ENCODE measurements around the gene FBXW7. TPM values are rescaled to one million over a fixed set of nuclear protein-coding genes. Genes with fewer than 3 reads are reported as not detected.

The FBXW7 gene
- total RNA-seq, 4 donors from 2014 or later: 63.1 to 97.6 (median 70.7) TPM

DNA sequence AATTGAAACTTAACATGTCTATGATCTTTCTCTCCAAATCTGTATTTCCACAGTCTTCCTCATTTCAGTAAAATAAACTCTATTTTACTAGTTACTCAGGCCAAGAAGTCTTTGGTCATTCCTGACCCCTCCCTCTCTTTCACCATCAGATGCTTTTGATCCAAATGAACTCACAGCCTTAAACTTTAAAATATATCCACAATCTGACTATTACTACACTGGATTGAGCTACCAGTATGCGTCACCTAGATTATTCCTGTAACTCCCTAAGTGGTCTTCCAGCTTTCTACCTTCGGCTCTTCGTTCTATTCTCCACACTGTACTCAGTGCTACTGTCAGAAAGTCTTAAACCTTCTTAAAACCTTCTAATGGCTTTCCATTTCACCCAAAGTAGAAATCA, 195.1 kb downstream of the FBXW7 start:
- DNase-seq (ENCODE audit: extremely low spot score): no peak
- H3K27ac ChIP-seq (replicated peaks in 1 of 4): peak overlapping the region in 1 of 4 donors; percentile 27
- intact Hi-C loops (cut with DNase I): no loop called here
- no peaks in the 10 kb centered on the region for H3K9me3 ChIP-seq
- 92% methylated on average over 3 of the region's 3 CpGs for WGBS
- peaks cover 0 to 23% (median 0%) of the 10 kb centered on the region in 4 donors for H3K36me3 ChIP-seq
- no peak overlapping the region for H3K4me3 ChIP-seq
- no peaks in the 10 kb centered on the region for H3K27me3 ChIP-seq
- TF ChIP-seq POLR2A (IDR thresholded peaks at IDR 0.05; ENCODE audit: low read depth): no peak
- no peak for TF ChIP-seq POLR2AphosphoS5 (IDR thresholded peaks at IDR 0.05)
- no peak for TF ChIP-seq EP300 (IDR thresholded peaks at IDR 0.05)
- TF ChIP-seq, protein P1, sequence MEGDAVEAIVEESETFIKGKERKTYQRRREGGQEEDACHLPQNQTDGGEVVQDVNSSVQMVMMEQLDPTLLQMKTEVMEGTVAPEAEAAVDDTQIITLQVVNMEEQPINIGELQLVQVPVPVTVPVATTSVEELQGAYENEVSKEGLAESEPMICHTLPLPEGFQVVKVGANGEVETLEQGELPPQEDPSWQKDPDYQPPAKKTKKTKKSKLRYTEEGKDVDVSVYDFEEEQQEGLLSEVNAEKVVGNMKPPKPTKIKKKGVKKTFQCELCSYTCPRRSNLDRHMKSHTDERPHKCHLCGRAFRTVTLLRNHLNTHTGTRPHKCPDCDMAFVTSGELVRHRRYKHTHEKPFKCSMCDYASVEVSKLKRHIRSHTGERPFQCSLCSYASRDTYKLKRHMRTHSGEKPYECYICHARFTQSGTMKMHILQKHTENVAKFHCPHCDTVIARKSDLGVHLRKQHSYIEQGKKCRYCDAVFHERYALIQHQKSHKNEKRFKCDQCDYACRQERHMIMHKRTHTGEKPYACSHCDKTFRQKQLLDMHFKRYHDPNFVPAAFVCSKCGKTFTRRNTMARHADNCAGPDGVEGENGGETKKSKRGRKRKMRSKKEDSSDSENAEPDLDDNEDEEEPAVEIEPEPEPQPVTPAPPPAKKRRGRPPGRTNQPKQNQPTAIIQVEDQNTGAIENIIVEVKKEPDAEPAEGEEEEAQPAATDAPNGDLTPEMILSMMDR (IDR thresholded peaks at IDR 0.05): no peak
- H3K4me1 ChIP-seq: no peaks in the 10 kb centered on the region

DNA sequence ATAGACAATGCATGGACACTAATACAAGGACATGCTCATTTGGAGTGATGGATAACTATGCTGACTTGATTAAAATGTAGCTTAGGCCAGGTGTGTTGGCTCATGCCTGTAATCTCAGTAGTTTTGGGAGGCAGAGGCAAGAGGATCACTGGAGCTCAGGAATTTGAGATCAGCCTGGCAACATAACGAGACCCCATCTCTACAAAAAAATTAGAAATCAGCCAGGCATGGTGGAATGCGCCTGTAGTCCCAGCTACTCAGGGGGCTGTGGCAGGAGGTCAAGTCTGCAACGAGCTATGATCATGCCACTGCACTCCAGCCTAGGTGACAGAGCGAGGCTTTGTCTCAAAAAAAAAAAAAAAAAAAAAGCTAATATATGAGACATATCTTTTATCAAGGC, 196.3 kb downstream of the FBXW7 start:
- H3K4me3 ChIP-seq: no peak overlapping the region
- 99% methylated on average over 4 of the region's 4 CpGs for WGBS
- H3K27me3 ChIP-seq: no peaks in the 10 kb centered on the region
- H3K9me3 ChIP-seq: no peaks in the 10 kb centered on the region
- no peaks in the 10 kb centered on the region for H3K4me1 ChIP-seq
- DNase-seq (ENCODE audit: extremely low spot score): no peak
- peaks cover 0 to 16% (median 0%) of the 10 kb centered on the region in 4 donors for H3K36me3 ChIP-seq
- no peak overlapping the region for H3K27ac ChIP-seq (replicated peaks in 1 of 4)
- TF ChIP-seq POLR2A (IDR thresholded peaks at IDR 0.05; ENCODE audit: low read depth): no peak
- TF ChIP-seq, protein P1 (IDR thresholded peaks at IDR 0.05): no peak
- TF ChIP-seq EP300 (IDR thresholded peaks at IDR 0.05): no peak
- TF ChIP-seq POLR2AphosphoS5 (IDR thresholded peaks at IDR 0.05): no peak
- intact Hi-C loops (cut with DNase I): no loop called here

DNA sequence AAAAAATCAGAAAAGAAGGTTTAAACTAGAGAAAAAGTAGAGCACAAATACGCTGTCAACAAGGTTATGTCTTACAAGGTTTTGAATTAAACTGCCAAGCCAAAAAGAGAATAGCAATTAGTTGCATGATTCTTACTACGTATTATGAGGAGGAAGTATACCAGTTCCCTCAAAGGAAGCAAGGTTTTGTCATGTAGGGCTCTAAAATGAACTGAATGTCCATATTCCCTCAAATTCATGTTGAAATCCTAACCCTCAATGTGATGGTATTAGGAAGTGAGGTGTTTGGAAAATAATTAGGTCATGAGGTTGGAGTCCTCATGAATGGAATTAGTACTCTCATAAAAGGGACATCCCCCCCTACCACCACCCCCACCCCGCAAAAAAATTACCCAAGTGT, 201.0 kb downstream of the FBXW7 start:
- Histone ChIP-seq H3K4me3 (no peak overlapping the region), H3K27me3 (no peaks in the 10 kb centered on the region), H3K4me1 (no peaks in the 10 kb centered on the region), H3K27ac (replicated peaks in 1 of 4) (no peak overlapping the region), H3K36me3 (peaks cover 0 to 42% (median 9%) of the 10 kb centered on the region in 4 donors), H3K9me3 (no peaks in the 10 kb centered on the region)
- intact Hi-C loops (cut with DNase I): no loop called here
- DNase-seq (ENCODE audit: extremely low spot score): no peak
- 60% methylated on average over 3 of the region's 3 CpGs for WGBS
- TF ChIP-seq, protein P1 (IDR thresholded peaks at IDR 0.05): no peak
- TF ChIP-seq EP300 (IDR thresholded peaks at IDR 0.05): no peak
- no peak for TF ChIP-seq POLR2AphosphoS5 (IDR thresholded peaks at IDR 0.05)
- no peak for TF ChIP-seq POLR2A (IDR thresholded peaks at IDR 0.05; ENCODE audit: low read depth)

DNA sequence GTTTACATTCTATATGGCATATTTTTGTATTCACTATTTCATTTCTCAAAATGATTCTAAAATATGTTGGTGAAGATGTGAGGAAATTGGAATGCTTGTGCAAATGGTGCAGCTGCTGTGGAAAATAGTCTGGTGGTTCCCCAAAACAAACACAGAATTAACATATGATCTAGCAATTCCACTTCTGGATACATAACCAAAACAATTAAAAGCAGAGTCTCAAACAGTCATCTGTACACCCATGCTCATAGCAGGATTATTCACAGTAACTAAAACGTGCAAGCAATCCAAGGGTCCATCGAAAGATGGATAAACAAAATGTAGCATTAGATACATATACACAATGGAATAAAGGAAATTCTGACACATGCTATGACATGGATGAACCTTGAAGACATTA, 204.8 kb downstream of the FBXW7 start:
- intact Hi-C loops (cut with DNase I): no loop called here
- no peak overlapping the region for H3K27ac ChIP-seq (replicated peaks in 1 of 4)
- H3K36me3 ChIP-seq: peaks cover 0 to 60% (median 16%) of the 10 kb centered on the region in 4 donors
- H3K9me3 ChIP-seq: no peaks in the 10 kb centered on the region
- no peak for DNase-seq (ENCODE audit: extremely low spot score)
- H3K4me1 ChIP-seq: no peaks in the 10 kb centered on the region
- TF ChIP-seq, protein P1 (IDR thresholded peaks at IDR 0.05): no peak
- TF ChIP-seq POLR2AphosphoS5 (IDR thresholded peaks at IDR 0.05) (no peak), EP300 (IDR thresholded peaks at IDR 0.05) (no peak), POLR2A (IDR thresholded peaks at IDR 0.05; ENCODE audit: low read depth) (no peak)
- WGBS: 79% methylated on average over 2 of the region's 2 CpGs
- H3K4me3 ChIP-seq: no peak overlapping the region
- H3K27me3 ChIP-seq: no peaks in the 10 kb centered on the region

DNA sequence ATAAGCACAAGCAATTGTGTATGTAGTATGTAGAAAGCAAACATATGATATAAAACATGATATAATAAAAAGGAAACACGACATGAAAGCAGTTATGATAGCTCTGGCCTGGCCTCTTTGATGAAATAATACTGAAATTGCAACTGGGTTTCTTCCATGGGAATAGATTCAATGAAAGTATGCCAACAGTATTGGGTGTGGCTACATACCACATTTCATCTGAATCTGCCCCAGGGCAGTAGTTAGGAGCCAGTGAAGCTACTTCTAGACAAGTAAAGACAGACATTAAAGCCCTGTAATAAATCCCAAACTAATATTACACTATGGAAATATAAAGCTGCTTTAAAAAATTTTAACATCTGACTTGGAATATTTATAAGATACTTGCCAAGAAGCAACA, 207.3 kb downstream of the FBXW7 start:
- H3K27ac ChIP-seq (replicated peaks in 1 of 4): no peak overlapping the region
- no peak for DNase-seq (ENCODE audit: extremely low spot score)
- no peaks in the 10 kb centered on the region for H3K27me3 ChIP-seq
- intact Hi-C loops (cut with DNase I): no loop called here
- H3K4me1 ChIP-seq: no peaks in the 10 kb centered on the region
- H3K4me3 ChIP-seq: no peak overlapping the region
- H3K9me3 ChIP-seq: no peaks in the 10 kb centered on the region
- no peak for TF ChIP-seq POLR2A (IDR thresholded peaks at IDR 0.05; ENCODE audit: low read depth)
- TF ChIP-seq EP300 (IDR thresholded peaks at IDR 0.05): no peak
- TF ChIP-seq, protein P1 (IDR thresholded peaks at IDR 0.05): no peak
- TF ChIP-seq POLR2AphosphoS5 (IDR thresholded peaks at IDR 0.05): no peak
- peaks cover 8 to 64% (median 30%) of the 10 kb centered on the region in 4 donors for H3K36me3 ChIP-seq
- WGBS: 70% methylated on average over 1 of the region's 1 CpG
